LNCaP clone FGC (cell line): Measurements from ENCODE around the gene PXMP4.

Experiments used
- DNase-seq: peaks from one replicate; pipeline ENCODE4 v3.0.0-alpha.2; 2011; ENCODE audit warnings: low read depth
- H3K4me3 ChIP-seq: 2 replicates; pipeline ENCODE4 v1.5.1; 2011; ENCODE audit warnings: mild to moderate bottlenecking, low read depth, low read length, control low read depth
- TF ChIP-seq, protein P1 (sequence below): IDR thresholded peaks from 2 replicates; pipeline ENCODE4 v1.5.1; 2012; ENCODE audit warnings: mild to moderate bottlenecking; ENCODE audit not compliant: control insufficient read depth, insufficient read depth; ENCODE audit errors: extremely low read depth

The PXMP4 gene

DNA sequence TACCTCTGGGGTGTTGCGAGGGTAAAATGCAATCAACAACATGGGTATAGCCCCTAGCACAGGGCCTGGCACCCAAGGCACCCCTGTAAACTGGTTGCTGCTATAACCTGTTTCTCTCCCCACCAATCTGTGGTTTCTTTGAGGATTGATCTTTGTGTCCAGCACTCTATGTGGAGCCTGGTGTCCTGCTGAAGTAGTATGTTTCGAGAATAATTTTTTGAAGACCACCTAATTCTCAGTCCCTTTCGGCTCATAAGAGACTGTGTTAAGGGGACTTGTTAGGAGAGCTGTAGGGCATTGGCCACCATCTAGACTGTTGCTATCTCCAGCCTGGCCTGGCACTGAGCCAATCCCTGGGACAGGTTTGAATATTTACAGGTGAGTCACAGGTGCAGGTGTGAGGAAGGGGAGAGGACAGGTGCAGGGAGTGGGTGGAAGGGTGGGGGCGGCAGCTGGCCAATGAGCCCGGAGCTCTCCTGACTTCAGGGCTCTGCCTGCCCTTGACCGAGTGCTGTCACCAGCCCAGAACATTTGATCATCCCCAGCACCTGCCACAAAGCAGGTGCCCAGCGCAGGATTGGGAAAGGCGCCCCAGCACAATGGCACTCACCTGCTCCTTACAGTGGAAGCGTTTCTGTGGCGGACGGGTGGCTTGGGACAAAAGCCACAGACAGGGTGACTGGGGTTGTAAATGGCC lies 66.1 kb downstream of the PXMP4 start:
- TF ChIP-seq, protein P1, sequence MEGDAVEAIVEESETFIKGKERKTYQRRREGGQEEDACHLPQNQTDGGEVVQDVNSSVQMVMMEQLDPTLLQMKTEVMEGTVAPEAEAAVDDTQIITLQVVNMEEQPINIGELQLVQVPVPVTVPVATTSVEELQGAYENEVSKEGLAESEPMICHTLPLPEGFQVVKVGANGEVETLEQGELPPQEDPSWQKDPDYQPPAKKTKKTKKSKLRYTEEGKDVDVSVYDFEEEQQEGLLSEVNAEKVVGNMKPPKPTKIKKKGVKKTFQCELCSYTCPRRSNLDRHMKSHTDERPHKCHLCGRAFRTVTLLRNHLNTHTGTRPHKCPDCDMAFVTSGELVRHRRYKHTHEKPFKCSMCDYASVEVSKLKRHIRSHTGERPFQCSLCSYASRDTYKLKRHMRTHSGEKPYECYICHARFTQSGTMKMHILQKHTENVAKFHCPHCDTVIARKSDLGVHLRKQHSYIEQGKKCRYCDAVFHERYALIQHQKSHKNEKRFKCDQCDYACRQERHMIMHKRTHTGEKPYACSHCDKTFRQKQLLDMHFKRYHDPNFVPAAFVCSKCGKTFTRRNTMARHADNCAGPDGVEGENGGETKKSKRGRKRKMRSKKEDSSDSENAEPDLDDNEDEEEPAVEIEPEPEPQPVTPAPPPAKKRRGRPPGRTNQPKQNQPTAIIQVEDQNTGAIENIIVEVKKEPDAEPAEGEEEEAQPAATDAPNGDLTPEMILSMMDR = no peak
- H3K4me3 ChIP-seq = no peak overlapping the region
- peak; percentile 94 for DNase-seq

DNA sequence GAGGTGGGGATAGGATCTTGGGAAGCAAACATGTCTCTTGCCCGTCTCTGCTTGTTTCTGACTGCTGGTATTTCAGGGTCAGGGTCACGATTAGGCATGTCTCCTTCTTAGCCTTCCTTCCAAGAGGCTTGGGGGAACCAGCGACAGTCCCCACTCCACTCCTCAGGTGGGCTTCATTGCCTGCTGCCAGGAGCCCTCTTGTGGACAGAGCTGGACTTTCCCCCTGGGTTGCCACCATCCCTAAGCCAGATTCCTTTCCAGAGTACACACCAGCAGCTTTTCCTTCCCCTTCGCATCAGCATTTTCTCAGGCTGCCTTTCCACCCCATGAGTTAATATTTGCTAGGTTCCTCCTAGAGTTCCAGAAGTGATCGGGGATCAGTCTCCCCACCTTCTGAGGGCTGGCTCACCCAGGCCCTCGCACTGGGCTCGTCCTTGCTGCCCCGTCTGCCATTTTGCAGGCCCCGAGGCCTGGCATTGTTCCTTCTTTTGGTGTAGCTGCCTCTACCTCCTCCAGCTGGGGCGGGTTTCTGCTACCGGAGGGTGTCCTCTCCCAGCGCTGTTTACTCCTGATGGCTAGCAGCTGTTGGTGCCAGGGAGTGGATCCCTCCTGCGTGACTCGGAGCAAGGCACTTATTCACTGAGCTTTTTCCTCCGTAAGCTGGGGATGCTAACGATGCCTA lies 66.8 kb downstream of the PXMP4 start:
- H3K4me3 ChIP-seq = no peak overlapping the region
- TF ChIP-seq, protein P1 = peak; percentile 76
- DNase-seq = no peak
